ENCODE data around the gene KIF1A. TPM values are rescaled to one million over a fixed set of nuclear protein-coding genes. Genes with fewer than 3 reads are reported as not detected.
A peak's percentile ranks its signal among the peaks of the same experiment; 100 is the strongest.

Gene KIF1A
- total and polyA plus RNA-seq, 2 of the 13 experiments (the other 11 are each of a cell fraction or from before 2014, with no cell fraction given) = 0.01 TPM; not detected in 1

GRCh38 chr2:240856151-240856980 is 36.3 kb upstream of the KIF1A start (continued):
- TF ChIP-seq FUBP1 (CRISPR knock-in tag; IDR thresholded peaks at IDR 0.05; ENCODE audit: borderline replicate concordance) = no peak
- no peak for TF ChIP-seq ZFP82 (CRISPR knock-in tag; IDR thresholded peaks at IDR 0.05; ENCODE audit: borderline replicate concordance)
- peak; percentile 90; the same call in 1 of the 2 replicates for TF ChIP-seq ZNF672 (CRISPR knock-in tag; IDR thresholded peaks at IDR 0.05)
- TF ChIP-seq ZBTB44 (CRISPR knock-in tag; IDR thresholded peaks at IDR 0.05) = no peak
- no peak for TF ChIP-seq ATF3 (CRISPR knock-in tag; IDR thresholded peaks at IDR 0.05)
- no peak for TF ChIP-seq DR1 (CRISPR knock-in tag; IDR thresholded peaks at IDR 0.05)
- TF ChIP-seq SKI (IDR thresholded peaks at IDR 0.05; ENCODE audit: partially characterized antibody) = peak; percentile 38
- TF ChIP-seq ZNF354B (CRISPR knock-in tag; IDR thresholded peaks at IDR 0.05) = no peak
- no peak for TF ChIP-seq ZNF124 (CRISPR knock-in tag; IDR thresholded peaks at IDR 0.05)
- TF ChIP-seq JUNB (CRISPR knock-in tag; IDR thresholded peaks at IDR 0.05; ENCODE audit: borderline replicate concordance) = no peak
- TF ChIP-seq BCL3 (CRISPR knock-in tag; IDR thresholded peaks at IDR 0.05) = no peak
- TF ChIP-seq MAFG (CRISPR knock-in tag; IDR thresholded peaks at IDR 0.05) = no peak
- no peak for TF ChIP-seq SOX6 (IDR thresholded peaks at IDR 0.05)
- TF ChIP-seq SOX6 (CRISPR knock-in tag; IDR thresholded peaks at IDR 0.05) = no peak
- TF ChIP-seq KDM4B (CRISPR knock-in tag; IDR thresholded peaks at IDR 0.05) = no peak
- no peak for TF ChIP-seq NFE2L2 (IDR thresholded peaks at IDR 0.05; ENCODE audit: low read length)
- TF ChIP-seq ZKSCAN1 (IDR thresholded peaks at IDR 0.05; ENCODE audit: low read length) = no peak
- no peak for TF ChIP-seq POGK (CRISPR knock-in tag; conservative IDR thresholded peaks at IDR 0.05)
- no peak; the same call in 1 of the 2 replicates for TF ChIP-seq MEF2D (CRISPR knock-in tag; IDR thresholded peaks at IDR 0.05)
- no peak for TF ChIP-seq SPEN (CRISPR knock-in tag; IDR thresholded peaks at IDR 0.05; ENCODE audit: low read depth)
- TF ChIP-seq ZNF264 (CRISPR knock-in tag; IDR thresholded peaks at IDR 0.05) = peak; percentile 18; the same call in 1 of the 2 replicates
- no peak for TF ChIP-seq MLLT10 (CRISPR knock-in tag; IDR thresholded peaks at IDR 0.05)
- peak; percentile 30; the same call in 1 of the 2 replicates for TF ChIP-seq ZFAT (CRISPR knock-in tag; conservative IDR thresholded peaks at IDR 0.05)
- peak; percentile 70; the same call in 1 of the 2 replicates for TF ChIP-seq ZNF761 (CRISPR knock-in tag; conservative IDR thresholded peaks at IDR 0.05)
- TF ChIP-seq TSC22D2 (CRISPR knock-in tag; IDR thresholded peaks at IDR 0.05; ENCODE audit: borderline replicate concordance) = no peak
